Heart right ventricle (tissue), 16 donors: ENCODE measurements around the gene GASK1A. TPM values are rescaled to one million over a fixed set of nuclear protein-coding genes. Genes with fewer than 3 reads are reported as not detected.

ENCODE experiments used
- ATAC-seq, 8 donors: fragments of 200-7000 bp; cut with Tn5 transposase; one replicate each; pipeline ENCODE4 v1.9.1; 2020; ENCODE audit warnings: mild to moderate bottlenecking in 8 of 8, moderate library complexity in 8 of 8, moderate number of reproducible peaks in 1 of 8
- DNase-seq, 2 donors: peaks; one replicate each; pipeline ENCODE4 v3.0.0-alpha.2; 2020
- H3K27ac ChIP-seq, 10 donors: fragments of 200-600 bp; sonication (generic) in 2 of 10; one replicate each; pipeline versions ENCODE4 v1.5.0 to v1.8.0; 2020 to 2022; ENCODE audit warnings: mild to moderate bottlenecking in 3 of 10
- H3K27me3 ChIP-seq, 7 donors: fragments of 200-600 bp; one replicate each; pipeline ENCODE4 v1.8.0; 2021 to 2022; ENCODE audit warnings: mild to moderate bottlenecking in 2 of 7
- H3K36me3 ChIP-seq, 9 donors: fragments of 200-600 bp; sonication (generic) in 1 of 9; one replicate each; pipeline versions ENCODE4 v1.5.0 to v1.8.0; 2020 to 2022; ENCODE audit warnings: mild to moderate bottlenecking in 2 of 9
- H3K4me1 ChIP-seq, 9 donors: fragments of 200-600 bp; sonication (generic) in 1 of 9; one replicate each; pipeline versions ENCODE4 v1.5.0 to v1.8.0; 2020 to 2022; ENCODE audit warnings: mild to moderate bottlenecking in 4 of 9
- H3K4me3 ChIP-seq, 10 donors: fragments of 200-600 bp; sonication (generic) in 2 of 10; one replicate each; pipeline versions ENCODE4 v1.5.0 to v1.8.0; 2020 to 2022; ENCODE audit warnings: mild to moderate bottlenecking in 7 of 10, moderate library complexity in 2 of 10
- H3K9me3 ChIP-seq, 11 donors: fragments of 200-600 bp in 10 of 11; sonication (generic) in 2 of 11; one replicate each; pipeline versions ENCODE4 v1.5.0 to v1.8.0; 2013 to 2022; ENCODE audit warnings: mild to moderate bottlenecking in 2 of 11, control low read depth in 1 of 11, moderate library complexity in 1 of 11
- WGBS, 2 donors: extraction: QIAGEN DNeasy Blood & Tissue Kit; methylation state at CpG; one replicate each; pipeline ENCODE4 v1.1.7; 2013; ENCODE audit warnings: inconsistent platforms in 1 of 2; 5-methylcytosine and 5-hydroxymethylcytosine counted together
- intact Hi-C, 10 donors: fragments of 100-400 bp; cut with DNase I; formaldehyde crosslinking; loops; one replicate each; pipeline versions ENCODE4 v1.11.1 to v1.14.2; 2022
- polyA plus RNA-seq, 2 donors: library from polyadenylated mRNA; stranded (reverse); fragments of 200-250 nt; gene quantifications; one replicate each; pipeline ENCODE4 v1.2.3, GENCODE V29; 2013
- total RNA-seq, 10 donors: library from RNA; stranded (reverse); fragmentation: NEBNext Ultra II Directional in 3 of 10; extraction: Animal tissue kit (Norgen Biotek cat#: 25700) in 3 of 10; gene quantifications; one replicate each; pipeline versions ENCODE4 v1.2.1 to v1.2.4, GENCODE V29; 2021 to 2023
- TF ChIP-seq, protein P1 (sequence below), 9 donors: fragments of 200-600 bp; sonication (generic) in 2 of 9; IDR thresholded peaks; one replicate each; pipeline versions ENCODE4 v1.5.0 to v1.8.0; 2021 to 2022; ENCODE audit warnings: antibody characterized with exemption in 9 of 9, mild to moderate bottlenecking in 5 of 9, moderate library complexity in 1 of 9
- donor health status: Arrhythmogenic right ventricular cardiomyopathy.
- donor health status: ischemic (EF 13 %, LVEDD 7.1; RV severe dilation, severe dysfunction).
- donor health status: healthy with polysubstance abuse.
- donor health status: DM: no; HTN: yes; CAD: no.
- donor health status: DM: no; HTN: no; CAD: no.
- donor health status: ischemic (EF 25% LVEDD 6.9; RV normal size, moderate dysfunction).
- donor health status: ischemic (EF 25% LVEDD 5.7; RV mildly dilated, moderate dysfunction).
- donor health status: healthy.
- donor health status: DM: yes; HTN: yes; CAD: no.
- donor health status: Ischemic cardiomyopathy.
- donor health status: ischemic (EF 35%, LVEDD 5.7; RV mildly dilated, moderate dysfunction).
- donor health status: nonischemic (EF 11% LVEDD 7.7; RV severe dilation, severe dysfunction).
- donor health status: DM: yes; HTN: yes; CAD: no.
- donor health status: PGD.
- donor health status: ischemic (EF 29% LVEDD 5.4; RV normal size, mild dysfunction).
- donor health status: nonischemic (EF 23%, LVEDD 6.1; RV moderate dilation, normal function).

Gene GASK1A
- total and polyA plus RNA-seq, 12 donors = 0.28 to 1.5 (median 0.58) TPM

DNA sequence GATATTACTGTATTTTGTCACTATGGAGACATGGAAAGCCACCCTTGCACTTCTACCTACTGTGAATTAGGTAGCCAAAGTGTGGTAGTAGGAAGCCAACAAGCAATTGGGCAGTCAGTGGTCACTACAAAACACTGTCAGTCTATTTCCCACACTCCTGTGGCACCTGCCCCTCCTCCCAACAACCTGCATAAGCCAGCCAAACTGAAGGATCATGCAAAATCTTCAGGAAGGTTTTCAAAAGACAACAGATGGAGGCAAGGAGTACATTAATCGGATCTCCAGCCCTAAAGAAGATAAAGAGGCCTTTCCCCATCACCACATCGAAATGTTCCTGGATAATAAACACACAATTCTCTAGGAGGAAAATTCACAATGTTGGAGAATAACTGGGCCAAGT is 114.9 kb downstream of the GASK1A start:
- Histone ChIP-seq H3K36me3 (peaks cover 0 to 3% (median 0%) of the 10 kb centered on the region in 9 donors), H3K27me3 (no peaks in the 10 kb centered on the region), H3K4me1 (peaks cover 0 to 23% (median 3%) of the 10 kb centered on the region in 9 donors), H3K9me3 (no peaks in the 10 kb centered on the region), H3K27ac (no peak overlapping the region), H3K4me3 (no peak overlapping the region)
- WGBS, 2 donors = 83 to 86% methylated on average over 2 of the region's 2 CpGs
- no peak for ATAC-seq
- TF ChIP-seq, protein P1, sequence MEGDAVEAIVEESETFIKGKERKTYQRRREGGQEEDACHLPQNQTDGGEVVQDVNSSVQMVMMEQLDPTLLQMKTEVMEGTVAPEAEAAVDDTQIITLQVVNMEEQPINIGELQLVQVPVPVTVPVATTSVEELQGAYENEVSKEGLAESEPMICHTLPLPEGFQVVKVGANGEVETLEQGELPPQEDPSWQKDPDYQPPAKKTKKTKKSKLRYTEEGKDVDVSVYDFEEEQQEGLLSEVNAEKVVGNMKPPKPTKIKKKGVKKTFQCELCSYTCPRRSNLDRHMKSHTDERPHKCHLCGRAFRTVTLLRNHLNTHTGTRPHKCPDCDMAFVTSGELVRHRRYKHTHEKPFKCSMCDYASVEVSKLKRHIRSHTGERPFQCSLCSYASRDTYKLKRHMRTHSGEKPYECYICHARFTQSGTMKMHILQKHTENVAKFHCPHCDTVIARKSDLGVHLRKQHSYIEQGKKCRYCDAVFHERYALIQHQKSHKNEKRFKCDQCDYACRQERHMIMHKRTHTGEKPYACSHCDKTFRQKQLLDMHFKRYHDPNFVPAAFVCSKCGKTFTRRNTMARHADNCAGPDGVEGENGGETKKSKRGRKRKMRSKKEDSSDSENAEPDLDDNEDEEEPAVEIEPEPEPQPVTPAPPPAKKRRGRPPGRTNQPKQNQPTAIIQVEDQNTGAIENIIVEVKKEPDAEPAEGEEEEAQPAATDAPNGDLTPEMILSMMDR (IDR thresholded peaks at IDR 0.05) = no peak
- intact Hi-C loops = no loop called here
- DNase-seq = no peak

DNA sequence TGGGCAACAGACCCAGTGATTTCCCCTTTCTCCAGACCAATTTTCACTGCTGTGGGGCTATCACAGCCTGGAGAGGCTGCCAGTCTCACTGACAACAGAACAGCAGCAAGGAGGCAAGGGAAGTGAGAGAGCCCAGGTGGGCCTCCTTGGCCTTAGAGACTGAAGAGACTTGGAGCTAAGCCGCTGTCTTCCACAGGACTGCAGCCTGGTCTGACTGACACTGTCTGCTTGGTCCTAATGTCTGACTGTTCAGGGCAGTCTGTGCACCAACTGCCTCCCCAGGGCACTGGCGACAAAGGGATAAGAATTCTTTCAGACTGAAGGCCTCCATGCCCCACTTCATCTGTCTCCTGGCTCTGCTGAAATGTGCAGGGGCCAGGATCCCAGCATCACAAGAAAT is 115.3 kb downstream of the GASK1A start:
- no peaks in the 10 kb centered on the region for H3K9me3 ChIP-seq
- TF ChIP-seq, protein P1 (IDR thresholded peaks at IDR 0.05) = no peak
- intact Hi-C loops = no loop called here
- WGBS, 2 donors = 94 to 97% methylated on average over 2 of the region's 2 CpGs
- peaks cover 0 to 23% (median 3%) of the 10 kb centered on the region in 9 donors for H3K4me1 ChIP-seq
- DNase-seq (no peak), ATAC-seq (no peak)
- H3K27me3 ChIP-seq = no peaks in the 10 kb centered on the region
- no peak overlapping the region for H3K27ac ChIP-seq
- no peaks in the 10 kb centered on the region for H3K36me3 ChIP-seq
- H3K4me3 ChIP-seq = no peak overlapping the region

DNA sequence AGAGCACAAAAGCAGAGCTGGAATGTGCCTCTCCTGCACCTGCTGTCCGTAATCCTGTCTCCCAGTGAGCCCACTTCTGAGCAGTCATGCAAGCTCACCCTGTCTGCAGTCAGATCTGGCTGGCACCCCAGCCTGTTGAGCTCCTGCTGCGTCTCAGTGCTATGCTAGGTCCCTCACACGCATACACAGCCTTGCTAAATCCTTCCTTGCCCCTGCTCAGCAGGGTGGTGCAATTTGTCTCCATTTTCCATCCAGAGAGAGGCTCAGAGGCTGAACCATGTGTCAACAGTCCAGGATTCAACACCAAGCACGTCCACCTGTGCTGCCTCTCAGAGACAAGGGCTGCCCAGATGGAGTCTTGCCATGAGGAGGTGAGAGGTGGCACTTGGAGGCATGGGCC is 115.7 kb downstream of the GASK1A start:
- TF ChIP-seq, protein P1 (IDR thresholded peaks at IDR 0.05) = no peak
- Histone ChIP-seq H3K36me3 (no peaks in the 10 kb centered on the region), H3K9me3 (no peaks in the 10 kb centered on the region), H3K4me3 (no peak overlapping the region), H3K4me1 (peaks cover 0 to 23% (median 3%) of the 10 kb centered on the region in 9 donors), H3K27me3 (no peaks in the 10 kb centered on the region), H3K27ac (no peak overlapping the region)
- WGBS, 2 donors = 89 to 94% methylated on average over 4 of the region's 4 CpGs
- DNase-seq (no peak), ATAC-seq (no peak)
- intact Hi-C loops = no loop called here

DNA sequence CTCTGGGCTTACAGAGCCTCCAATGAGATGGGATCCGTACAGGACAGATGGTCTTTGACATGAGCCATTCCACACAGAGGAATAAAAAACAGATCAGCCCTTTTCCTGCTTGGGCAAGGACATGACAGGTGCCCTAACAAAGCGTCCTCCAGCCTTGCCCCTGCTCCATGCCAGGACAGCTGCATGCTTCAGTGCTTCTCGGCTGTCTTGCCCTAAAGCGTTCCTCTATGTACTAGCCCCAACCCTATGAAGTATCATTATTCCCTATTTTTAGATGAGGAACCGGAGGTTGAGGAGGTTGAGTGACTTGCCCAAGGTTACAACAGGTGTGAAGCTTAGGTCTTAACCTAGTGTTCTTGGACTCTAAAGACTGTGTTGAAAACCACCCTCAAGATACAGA is 116.3 kb downstream of the GASK1A start:
- no peak overlapping the region for H3K27ac ChIP-seq
- 97% methylated on average over 5 of the region's 5 CpGs for WGBS, 2 donors
- intact Hi-C loops = no loop called here
- H3K4me1 ChIP-seq = peaks cover 0 to 20% (median 3%) of the 10 kb centered on the region in 9 donors
- H3K9me3 ChIP-seq = no peaks in the 10 kb centered on the region
- H3K27me3 ChIP-seq = no peaks in the 10 kb centered on the region
- TF ChIP-seq, protein P1 (IDR thresholded peaks at IDR 0.05) = no peak
- no peaks in the 10 kb centered on the region for H3K36me3 ChIP-seq
- DNase-seq (no peak), ATAC-seq (no peak)
- no peak overlapping the region for H3K4me3 ChIP-seq
